Endothelial cell (in vitro differentiated cells): Measurements from ENCODE around the gene IGF2BP2. TPM values are rescaled to one million over a fixed set of nuclear protein-coding genes. Genes with fewer than 3 reads are reported as not detected.

Source experiments
- DNase-seq: peaks from one replicate; pipeline ENCODE4 v3.0.0; 2021; ENCODE audit warnings: low spot score
- H3K27ac Mint-ChIP-seq: one replicate; pipeline ENCODE4 v1.8.0; 2021; ENCODE audit warnings: mixed read lengths, inconsistent platforms; ENCODE audit not compliant: unreplicated experiment
- H3K27me3 Mint-ChIP-seq: one replicate; pipeline ENCODE4 v1.8.0; 2021; ENCODE audit warnings: mild to moderate bottlenecking, moderate library complexity, mixed read lengths, inconsistent platforms; ENCODE audit not compliant: unreplicated experiment
- H3K36me3 Mint-ChIP-seq: one replicate; pipeline ENCODE4 v1.8.0; 2021; ENCODE audit warnings: mild to moderate bottlenecking, low read depth, mixed read lengths, inconsistent platforms; ENCODE audit not compliant: unreplicated experiment
- H3K4me1 Mint-ChIP-seq: one replicate; pipeline ENCODE4 v1.8.0; 2021; ENCODE audit warnings: mild to moderate bottlenecking, mixed read lengths, inconsistent platforms; ENCODE audit not compliant: unreplicated experiment
- H3K4me3 Mint-ChIP-seq: one replicate; pipeline ENCODE4 v1.8.0; 2021; ENCODE audit warnings: mild to moderate bottlenecking, mixed read lengths, inconsistent platforms; ENCODE audit not compliant: unreplicated experiment
- H3K9me3 Mint-ChIP-seq: one replicate; pipeline ENCODE4 v1.8.0; 2021; ENCODE audit warnings: mixed read lengths, inconsistent platforms; ENCODE audit not compliant: unreplicated experiment
- total RNA-seq: library from RNA; stranded (reverse); fragmentation: NEBNext Ultra II Directional; extraction: Animal tissue kit (Norgen Biotek cat#: 25700); gene quantifications from one replicate; pipeline ENCODE4 v1.2.1, GENCODE V29; 2021; ENCODE audit not compliant: unreplicated experiment
- TF ChIP-seq, protein P1 (sequence below): fragments of 200-600 bp; sonication (generic); IDR thresholded peaks from one replicate; pipeline ENCODE4 v1.5.0; 2021; ENCODE audit warnings: antibody characterized with exemption; ENCODE audit not compliant: unreplicated experiment

The IGF2BP2 gene
- total RNA-seq, 1 donor from 2014 or later, result 165 TPM

DNA sequence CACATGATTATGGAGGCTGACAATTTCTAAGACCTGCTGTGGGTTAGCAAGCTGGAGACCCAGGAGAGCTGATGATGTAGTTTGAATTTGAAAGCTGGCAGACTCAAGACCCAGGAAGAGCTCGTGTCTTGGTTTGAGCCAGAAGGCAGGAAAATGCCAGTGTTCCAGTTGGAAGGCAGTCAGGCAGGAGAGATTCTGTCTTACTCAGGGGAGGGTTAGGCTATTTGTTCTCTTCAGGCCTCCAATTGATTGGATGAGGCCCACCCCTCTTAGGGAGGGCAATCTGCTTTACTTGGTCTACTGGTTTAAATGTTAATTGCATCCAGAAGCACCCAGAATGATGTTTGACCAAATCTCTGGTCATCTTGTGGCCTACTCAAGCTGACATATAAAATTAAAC, 40.4 kb upstream of the IGF2BP2 start:
- Mint-ChIP-seq H3K4me3 (no peak overlapping the region), H3K9me3 (no peaks in the 10 kb centered on the region), H3K4me1 (no peaks in the 10 kb centered on the region), H3K27ac (no peak overlapping the region), H3K27me3 (peaks cover 3% of the 10 kb centered on the region), H3K36me3 (no peaks in the 10 kb centered on the region)
- no peak for DNase-seq
- TF ChIP-seq, protein P1, sequence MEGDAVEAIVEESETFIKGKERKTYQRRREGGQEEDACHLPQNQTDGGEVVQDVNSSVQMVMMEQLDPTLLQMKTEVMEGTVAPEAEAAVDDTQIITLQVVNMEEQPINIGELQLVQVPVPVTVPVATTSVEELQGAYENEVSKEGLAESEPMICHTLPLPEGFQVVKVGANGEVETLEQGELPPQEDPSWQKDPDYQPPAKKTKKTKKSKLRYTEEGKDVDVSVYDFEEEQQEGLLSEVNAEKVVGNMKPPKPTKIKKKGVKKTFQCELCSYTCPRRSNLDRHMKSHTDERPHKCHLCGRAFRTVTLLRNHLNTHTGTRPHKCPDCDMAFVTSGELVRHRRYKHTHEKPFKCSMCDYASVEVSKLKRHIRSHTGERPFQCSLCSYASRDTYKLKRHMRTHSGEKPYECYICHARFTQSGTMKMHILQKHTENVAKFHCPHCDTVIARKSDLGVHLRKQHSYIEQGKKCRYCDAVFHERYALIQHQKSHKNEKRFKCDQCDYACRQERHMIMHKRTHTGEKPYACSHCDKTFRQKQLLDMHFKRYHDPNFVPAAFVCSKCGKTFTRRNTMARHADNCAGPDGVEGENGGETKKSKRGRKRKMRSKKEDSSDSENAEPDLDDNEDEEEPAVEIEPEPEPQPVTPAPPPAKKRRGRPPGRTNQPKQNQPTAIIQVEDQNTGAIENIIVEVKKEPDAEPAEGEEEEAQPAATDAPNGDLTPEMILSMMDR, result no peak

DNA sequence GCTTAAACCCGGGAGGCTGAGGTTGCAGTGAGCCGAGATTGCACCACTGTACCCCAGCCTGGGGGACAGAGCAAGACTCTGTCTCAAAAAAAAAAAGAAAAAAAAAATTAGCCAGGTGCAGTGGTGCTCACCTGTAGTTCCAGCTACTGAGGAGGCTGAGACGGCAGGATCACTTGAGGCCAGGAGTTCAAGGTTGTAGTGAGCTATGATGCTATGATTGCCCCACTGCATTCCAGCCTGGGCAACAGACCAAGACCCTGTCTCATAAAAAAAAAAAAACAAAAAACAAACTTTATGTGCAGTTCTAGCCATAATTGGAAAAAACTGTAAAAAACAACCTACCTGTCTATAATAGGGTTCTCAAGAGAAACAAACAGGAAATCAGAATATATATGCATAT, 39.9 kb upstream of the IGF2BP2 start:
- H3K27ac Mint-ChIP-seq, result no peak overlapping the region
- no peak for DNase-seq
- peaks cover 3% of the 10 kb centered on the region for H3K27me3 Mint-ChIP-seq
- no peaks in the 10 kb centered on the region for H3K4me1 Mint-ChIP-seq
- H3K36me3 Mint-ChIP-seq, result no peaks in the 10 kb centered on the region
- no peak overlapping the region for H3K4me3 Mint-ChIP-seq
- TF ChIP-seq, protein P1, result no peak
- no peaks in the 10 kb centered on the region for H3K9me3 Mint-ChIP-seq

DNA sequence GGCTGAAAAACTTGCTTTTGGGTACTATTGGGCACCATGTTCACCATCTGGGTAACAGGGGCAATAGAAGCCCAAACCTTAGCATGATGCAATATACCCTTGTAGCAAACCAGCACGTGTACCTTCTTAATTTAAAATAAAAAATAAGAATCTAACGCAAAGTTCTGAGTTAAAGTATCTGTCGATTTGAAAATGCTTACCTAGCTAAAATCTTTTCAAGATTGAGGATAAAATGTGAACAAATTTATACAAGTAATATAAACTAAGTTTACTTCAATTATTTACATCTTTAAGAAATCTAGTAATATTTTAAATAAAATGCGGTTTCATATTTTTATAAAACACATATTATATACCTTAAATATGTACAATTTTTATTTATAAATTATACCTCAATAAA, 38.1 kb upstream of the IGF2BP2 start:
- Mint-ChIP-seq H3K4me3 (no peak overlapping the region), H3K27ac (no peak overlapping the region), H3K4me1 (no peaks in the 10 kb centered on the region), H3K36me3 (no peaks in the 10 kb centered on the region), H3K9me3 (no peaks in the 10 kb centered on the region), H3K27me3 (peaks cover 3% of the 10 kb centered on the region)
- TF ChIP-seq, protein P1, result no peak
- DNase-seq, result no peak

DNA sequence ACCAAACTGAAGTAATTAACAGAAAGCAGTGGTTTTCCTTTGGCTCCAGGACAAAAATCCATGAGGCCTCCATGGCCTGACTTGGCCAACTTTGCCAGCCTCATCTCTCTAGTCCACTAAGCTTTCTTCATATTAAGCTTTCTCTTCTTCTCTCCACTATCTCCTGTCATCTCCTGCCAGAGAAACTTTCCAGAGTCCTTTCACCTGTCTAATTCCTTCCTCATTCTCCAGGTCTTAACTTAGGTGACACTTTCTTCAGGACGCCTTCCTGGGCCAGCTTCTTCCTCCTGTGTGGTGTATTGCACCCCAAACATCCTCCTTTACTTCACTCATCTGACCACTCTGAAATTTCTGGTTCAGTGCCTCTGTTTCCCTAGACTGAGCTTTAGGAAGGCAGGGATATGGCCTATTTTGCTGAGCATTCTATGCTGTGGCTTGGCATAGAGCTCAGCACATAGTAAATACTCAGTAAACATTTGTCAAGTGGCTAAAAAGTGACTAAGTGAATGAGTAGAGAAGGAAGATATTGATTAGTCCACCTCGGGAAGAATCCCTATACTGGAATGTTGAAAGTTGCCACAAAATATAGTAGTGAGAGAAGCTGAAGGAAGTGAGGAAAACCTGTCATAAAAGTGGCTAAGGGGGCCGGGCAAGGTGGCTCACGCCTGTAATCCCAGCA, 34.6 kb upstream of the IGF2BP2 start:
- no peak overlapping the region for H3K4me3 Mint-ChIP-seq
- H3K9me3 Mint-ChIP-seq, result no peaks in the 10 kb centered on the region
- H3K4me1 Mint-ChIP-seq, result no peaks in the 10 kb centered on the region
- no peak for DNase-seq
- no peak overlapping the region for H3K27ac Mint-ChIP-seq
- H3K36me3 Mint-ChIP-seq, result no peaks in the 10 kb centered on the region
- TF ChIP-seq, protein P1, result no peak
- peaks cover 2% of the 10 kb centered on the region for H3K27me3 Mint-ChIP-seq

DNA sequence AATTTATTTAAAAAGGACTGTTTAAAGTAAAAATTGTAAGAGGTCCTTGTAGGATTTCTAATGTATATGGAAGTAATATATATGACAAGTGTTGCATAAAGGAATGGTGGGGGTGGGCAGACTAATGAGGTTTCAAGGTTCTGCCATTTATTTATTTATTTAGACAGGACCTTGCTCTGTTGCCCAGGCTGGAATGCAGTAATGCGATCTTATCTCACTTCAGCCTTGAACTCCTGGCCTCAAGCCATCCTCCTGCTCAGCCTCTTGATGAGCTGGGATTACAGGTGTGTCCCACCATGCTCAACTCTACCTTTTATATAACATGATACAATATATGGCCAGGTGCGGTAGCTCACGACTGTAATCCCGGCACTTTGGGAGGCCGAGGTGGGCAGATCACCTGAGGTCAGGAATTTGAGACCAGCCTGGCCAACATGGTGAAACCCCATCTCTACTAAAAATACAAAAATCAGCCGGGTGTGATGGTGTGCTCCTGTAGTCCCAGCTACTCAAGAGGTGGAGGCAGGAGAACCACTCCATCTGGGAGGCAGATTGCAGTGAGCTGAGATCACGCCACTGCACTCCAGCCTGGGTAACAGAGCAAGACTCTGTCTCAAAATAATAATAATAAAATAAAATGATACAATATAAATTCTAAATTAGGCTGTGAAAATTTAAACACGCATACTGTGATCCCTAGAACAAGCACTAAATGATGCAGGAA, 33.8 kb upstream of the IGF2BP2 start:
- Mint-ChIP-seq H3K27ac (no peak overlapping the region), H3K27me3 (no peaks in the 10 kb centered on the region), H3K4me3 (no peak overlapping the region), H3K36me3 (no peaks in the 10 kb centered on the region), H3K4me1 (no peaks in the 10 kb centered on the region), H3K9me3 (no peaks in the 10 kb centered on the region)
- no peak for DNase-seq
- TF ChIP-seq, protein P1, result no peak
